ENCODE data around the gene STAC2.
"Not testable (repeated sequence)": the region's sequence is repeated elsewhere in the genome, so short reads cannot be mapped to it uniquely, and the experiment has no call there.

The STAC2 gene

DNA sequence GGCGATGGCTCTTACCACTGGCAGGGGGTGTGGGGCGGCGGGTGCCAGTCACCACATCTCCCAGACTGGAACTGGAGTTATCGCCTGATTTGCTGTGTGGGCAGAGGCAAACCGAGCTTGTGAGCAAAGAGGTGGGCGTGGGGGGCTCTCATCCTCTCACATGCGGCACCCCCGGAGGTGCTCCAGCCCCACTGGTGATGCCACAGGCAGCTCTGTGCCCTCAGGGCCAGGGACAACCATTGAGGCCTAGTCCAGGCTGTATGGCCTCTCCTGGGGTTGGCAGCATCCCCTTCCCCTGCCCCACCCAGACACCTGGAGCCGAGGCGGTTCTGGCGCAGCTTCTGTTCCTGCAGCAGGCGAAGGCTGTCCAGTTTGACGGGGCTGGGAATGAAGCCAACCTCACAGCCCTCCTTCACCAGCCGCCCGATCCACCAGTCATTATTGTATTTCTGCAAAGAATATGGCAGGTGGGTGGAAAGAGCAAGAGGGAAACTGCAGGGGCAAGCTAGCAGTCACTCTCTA lies 39.2 kb downstream of the STAC2 start:
- no peak for FAIRE-seq

- FAIRE-seq = no peak
Observed at GRCh38 chr17:39183720-39184119, 42.0 kb downstream of the STAC2 start.

- no peak for FAIRE-seq
Observed at GRCh38 chr17:39183045-39183444, 42.7 kb downstream of the STAC2 start.

- FAIRE-seq = no peak
Observed at GRCh38 chr17:39181303-39181702, 44.4 kb downstream of the STAC2 start.

GRCh38 chr17:39178536-39178935 lies 47.2 kb downstream of the STAC2 start:
- FAIRE-seq = no peak

GRCh38 chr17:39177256-39177655 lies 48.5 kb downstream of the STAC2 start:
- no peak for FAIRE-seq

DNA sequence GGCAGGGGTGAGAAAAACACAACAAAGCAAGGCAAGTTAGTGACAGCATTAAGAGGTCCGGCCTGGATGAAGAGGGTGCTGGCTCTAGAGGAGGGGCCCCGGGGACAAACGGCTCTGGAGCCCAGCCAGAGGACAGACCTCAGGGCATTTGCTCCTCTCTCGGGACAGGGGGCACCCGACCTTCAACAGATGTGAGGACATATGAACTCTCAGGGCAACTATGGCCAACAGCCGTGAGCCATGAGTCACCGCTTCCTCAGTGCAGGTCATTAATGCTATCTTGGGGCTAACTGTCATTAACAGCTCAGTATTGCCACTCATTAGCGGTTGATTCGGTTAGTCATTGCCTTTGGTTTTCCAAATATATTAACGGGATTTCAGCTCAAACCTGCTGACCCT lies 50.1 kb downstream of the STAC2 start:
- no peak for FAIRE-seq

- FAIRE-seq = no peak
Observed at GRCh38 chr17:39174920-39175694, 50.6 kb downstream of the STAC2 start.

DNA sequence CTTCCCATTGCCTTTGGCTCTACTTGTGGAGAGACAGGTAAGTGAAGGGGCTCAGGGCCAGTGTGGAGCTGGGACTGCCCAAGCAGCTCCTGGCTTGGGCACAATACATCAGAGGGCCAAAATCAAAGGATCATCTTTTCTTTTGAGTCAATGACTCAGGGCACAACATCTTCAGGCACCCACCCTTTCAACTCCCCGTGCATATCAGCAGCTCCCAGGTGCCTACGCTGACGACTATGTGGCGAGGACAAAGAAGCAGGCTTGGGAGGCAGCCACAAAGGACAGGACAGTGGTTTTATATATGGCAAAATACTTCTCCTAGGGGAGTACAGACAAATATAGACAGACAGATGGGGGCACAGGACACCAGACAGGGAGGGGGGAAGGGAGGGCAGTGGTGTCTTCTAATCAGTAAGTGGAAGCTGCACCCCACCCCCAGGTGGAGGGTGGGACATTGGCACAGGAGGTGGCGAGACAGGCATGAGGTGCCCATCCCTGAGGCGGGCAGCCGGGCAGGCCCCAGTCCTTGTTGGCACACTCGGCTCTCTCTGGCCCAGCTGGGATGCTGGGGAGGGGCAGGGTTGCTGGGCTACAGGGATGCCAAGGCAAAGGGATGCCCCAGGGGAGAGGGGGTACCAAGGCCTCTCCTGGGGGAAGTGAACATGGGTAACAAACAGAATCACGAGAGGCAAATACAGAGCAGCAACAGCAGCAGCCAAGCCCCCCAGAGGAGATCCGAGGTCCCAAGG lies 52.0 kb downstream of the STAC2 start:
- no peak for FAIRE-seq

DNA sequence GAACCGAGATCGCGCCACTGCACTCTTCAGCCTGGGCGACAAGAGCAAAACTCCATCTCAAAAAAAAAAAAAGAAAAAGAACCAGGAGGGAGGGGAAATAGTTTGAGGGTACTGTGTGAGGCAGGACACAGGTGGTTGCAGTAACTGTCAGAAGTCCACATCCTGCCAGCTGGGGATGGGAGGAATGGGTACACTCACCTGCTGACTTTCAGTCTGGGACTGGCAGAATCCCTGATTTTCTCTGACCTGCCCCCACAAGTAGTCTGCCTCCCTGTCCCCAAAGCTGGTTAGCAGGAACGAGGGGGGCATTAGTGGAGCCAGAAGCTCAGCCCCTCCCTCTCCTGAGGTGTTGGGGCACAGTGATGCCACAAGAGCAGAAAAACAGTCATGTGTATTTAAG lies 52.7 kb downstream of the STAC2 start:
- no peak for FAIRE-seq

GRCh38 chr17:39171933-39172332 lies 53.8 kb downstream of the STAC2 start:
- FAIRE-seq = no peak

DNA sequence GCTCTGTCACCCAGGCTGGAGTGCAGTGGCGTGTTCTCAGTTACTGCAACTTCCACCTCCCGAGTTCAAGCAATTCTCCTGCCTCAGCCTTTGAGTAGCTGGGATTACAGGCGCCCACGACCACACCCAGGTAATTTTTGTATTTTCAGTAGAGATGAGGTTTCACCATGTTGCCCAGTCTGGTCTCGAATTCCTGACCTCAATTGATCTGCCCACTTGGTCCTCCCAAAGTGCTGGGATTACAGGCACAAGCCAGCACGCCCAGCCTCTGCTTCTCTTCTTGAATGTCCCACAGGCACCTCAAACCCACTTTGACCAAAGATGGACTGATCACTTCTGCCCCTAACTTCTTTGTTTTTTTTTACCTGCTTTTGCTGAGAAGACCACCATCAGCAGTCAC lies 55.2 kb downstream of the STAC2 start:
- FAIRE-seq = no peak

DNA sequence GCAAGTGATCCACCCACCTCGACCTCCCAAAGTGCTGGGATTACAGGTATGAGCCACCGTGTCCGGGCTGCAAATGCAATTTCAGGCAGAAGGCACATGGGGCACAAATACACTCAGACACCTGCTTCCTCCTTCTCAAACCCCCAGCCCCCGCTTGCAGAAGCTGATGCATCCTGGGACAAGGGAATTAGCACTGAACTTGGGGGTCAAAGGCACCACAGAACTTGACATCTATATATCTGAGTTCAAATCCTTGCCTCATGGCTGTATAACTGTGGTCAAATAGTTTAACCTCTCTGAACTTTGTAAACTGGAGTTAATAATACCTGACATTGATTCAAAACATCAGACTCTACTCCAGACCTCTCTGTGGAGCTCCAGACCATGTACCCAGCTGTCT lies 55.6 kb downstream of the STAC2 start:
- FAIRE-seq = no peak

- no peak for FAIRE-seq
Observed at GRCh38 chr17:39169518-39169917, 56.2 kb downstream of the STAC2 start.

DNA sequence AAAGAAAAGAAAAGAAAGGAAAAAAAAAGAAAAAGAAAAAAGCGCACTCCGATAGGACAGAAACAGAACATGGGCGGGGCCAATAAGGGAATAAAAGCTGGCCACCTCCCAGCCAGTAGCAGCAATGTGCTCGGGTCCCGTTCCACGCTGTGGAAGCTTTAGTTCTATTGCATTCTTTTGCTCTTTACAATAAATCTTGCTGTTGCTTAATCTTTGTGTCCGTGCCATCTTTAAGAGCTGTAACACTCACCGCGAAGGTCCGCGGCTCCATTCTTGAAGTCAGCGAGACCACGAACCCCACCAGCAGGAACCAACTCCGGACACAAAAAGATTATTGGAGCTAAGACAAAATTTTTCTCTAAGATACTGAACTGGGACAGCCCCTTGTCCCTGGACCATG lies 56.6 kb downstream of the STAC2 start:
- no peak for FAIRE-seq

GRCh38 chr17:39168503-39168902 lies 57.2 kb downstream of the STAC2 start:
- not testable (repeated sequence) for FAIRE-seq

GRCh38 chr17:39167476-39167875 lies 58.3 kb downstream of the STAC2 start:
- no peak for FAIRE-seq

GRCh38 chr17:39166437-39167335 lies 59.1 kb downstream of the STAC2 start:
- no peak for FAIRE-seq

DNA sequence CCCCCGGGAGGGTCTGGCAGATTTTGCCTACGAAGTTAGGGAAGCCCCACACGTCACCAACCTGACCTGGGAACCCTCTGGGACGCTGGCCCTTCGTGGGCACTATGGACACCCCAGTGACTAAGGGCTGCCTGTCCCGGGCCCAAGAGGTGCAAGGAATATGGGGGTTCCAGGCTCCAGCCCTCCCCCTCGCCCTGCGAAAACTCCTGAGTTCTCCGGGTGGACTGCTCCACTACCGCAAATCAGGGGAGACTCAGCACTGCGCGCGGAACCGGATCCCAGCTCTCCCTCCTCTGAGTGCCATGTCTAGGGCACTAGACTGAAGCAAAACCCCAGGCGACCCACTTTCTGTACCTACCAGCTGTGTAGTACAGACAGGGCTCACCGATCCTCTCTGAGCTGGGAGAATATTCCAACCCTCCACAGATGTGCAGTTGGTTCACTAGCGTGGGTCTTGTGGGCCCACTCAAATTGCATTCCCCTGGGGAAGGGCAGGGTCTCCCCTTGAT lies 59.9 kb downstream of the STAC2 start, which contains the start of gene ARL5C:
Gene ARL5C (minus strand): TSS at position 321 of the 509 bp plus-strand sequence. CDS start 401 bp downstream, outside the sequence.
- FAIRE-seq = no peak

GRCh38 chr17:39165178-39165840 lies 60.4 kb downstream of the STAC2 start:
- FAIRE-seq = no peak

- no peak for FAIRE-seq
Observed at GRCh38 chr17:39164675-39165143, 61.0 kb downstream of the STAC2 start.

DNA sequence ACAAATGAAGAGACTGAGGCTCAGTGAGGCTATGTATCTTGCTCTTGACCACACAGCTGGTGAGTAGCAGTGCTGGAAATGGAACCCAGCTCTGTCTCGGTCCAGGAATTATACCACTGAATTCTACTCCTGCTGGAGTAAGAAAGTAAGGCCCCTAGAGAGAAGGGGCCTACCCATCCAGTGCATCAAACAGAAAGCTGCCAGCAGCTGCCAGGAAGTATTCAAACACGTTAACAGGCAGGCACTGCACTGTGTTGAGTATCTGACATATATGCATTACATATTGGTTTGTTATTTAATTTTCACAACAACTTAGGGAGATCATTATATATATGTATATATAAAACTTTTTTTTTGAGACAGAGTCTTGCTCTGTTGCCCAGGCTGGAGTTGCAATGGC lies 63.8 kb downstream of the STAC2 start:
- FAIRE-seq = no peak
